ELF-1 (cell line): ENCODE data around the gene CAPN7.

ENCODE experiments used
- DNase-seq: peaks from one replicate; pipeline ENCODE4 v3.0.0-alpha.2; 2016; ENCODE audit warnings: low read depth, low spot score

Gene CAPN7

DNA sequence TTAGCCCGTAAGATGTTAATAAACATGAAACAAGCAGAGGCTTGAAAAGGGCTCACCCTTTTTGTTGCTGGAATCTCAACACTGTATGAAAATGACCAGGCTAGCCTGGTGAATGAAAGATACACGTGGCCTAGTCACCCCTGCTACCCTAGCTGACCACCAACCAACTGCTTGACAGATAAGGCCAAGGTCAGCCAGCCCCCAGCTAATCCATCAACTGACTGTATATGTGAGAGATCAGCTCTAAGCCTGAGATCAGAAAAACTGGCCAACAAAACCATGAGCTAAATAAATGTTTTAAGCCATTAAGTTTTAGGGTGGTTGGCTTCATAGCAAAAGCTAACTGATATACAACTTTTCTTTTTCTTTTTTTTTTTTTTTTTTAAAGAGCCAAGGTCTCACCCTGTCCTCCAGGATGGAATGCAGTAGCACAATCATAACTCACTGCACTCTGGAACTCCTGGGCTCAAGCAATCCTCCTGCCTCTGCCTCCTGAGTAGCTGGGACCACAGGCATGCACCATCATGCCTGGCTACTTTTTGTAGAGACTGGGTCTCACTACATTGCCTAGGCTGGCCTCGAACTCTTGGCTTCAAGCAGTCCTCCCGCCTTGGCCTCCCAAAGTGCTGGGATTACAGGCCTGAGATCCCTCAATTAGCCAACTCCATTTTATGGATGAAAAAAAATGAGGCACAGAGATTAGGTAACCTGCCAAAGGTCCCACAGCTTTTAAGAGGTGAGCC lies 91.7 kb downstream of the CAPN7 start:
- no peak for DNase-seq

DNA sequence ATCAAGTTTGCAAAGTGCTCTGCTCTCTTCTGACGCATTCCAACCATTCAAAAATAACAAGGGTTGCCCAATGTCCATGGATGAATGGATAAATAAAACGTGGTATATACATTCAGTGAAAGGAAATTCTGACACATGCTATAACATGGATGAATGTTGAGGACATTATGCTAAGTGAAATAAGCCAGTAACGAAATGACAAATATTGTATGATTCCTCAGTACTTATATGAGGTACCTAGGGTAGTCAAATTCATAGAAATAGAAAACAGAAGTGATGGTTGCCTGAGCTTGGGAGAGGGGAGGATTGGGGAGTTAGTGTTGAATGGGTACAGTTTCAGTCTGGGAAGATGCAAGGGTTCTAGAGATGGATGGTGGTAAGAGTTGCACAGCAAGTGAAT lies 92.5 kb downstream of the CAPN7 start:
- no peak for DNase-seq

DNA sequence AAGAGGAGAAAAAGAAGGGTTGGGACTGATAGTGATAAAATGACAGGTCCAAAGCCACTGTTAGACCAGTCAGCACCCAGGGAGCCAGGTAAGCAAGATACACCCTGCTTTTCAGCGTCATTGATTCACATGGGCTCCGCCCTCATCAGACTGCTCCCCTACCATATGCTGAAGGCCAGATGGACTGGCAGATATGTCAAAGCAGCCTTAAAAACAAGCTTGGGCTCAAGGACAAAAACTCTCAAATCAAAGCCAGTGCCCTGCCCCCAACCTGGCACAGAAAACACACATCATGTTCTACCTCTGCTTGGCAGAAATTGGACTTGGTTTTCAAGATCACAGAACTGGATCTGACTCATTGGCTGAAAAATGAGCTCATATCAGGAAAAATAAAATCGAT lies 93.0 kb downstream of the CAPN7 start:
- no peak for DNase-seq

- DNase-seq = no peak
Measured at GRCh38 chr3:15300323-15301078, 94.5 kb downstream of the CAPN7 start.

- DNase-seq = no peak
Measured at GRCh38 chr3:15301761-15302160, 95.7 kb downstream of the CAPN7 start.
